ENCODE results near the gene ZNRD2.
"Not testable (repeated sequence)": the region's sequence is repeated elsewhere in the genome, so short reads cannot be mapped to it uniquely, and the experiment has no call there.

The ZNRD2 gene

DNA sequence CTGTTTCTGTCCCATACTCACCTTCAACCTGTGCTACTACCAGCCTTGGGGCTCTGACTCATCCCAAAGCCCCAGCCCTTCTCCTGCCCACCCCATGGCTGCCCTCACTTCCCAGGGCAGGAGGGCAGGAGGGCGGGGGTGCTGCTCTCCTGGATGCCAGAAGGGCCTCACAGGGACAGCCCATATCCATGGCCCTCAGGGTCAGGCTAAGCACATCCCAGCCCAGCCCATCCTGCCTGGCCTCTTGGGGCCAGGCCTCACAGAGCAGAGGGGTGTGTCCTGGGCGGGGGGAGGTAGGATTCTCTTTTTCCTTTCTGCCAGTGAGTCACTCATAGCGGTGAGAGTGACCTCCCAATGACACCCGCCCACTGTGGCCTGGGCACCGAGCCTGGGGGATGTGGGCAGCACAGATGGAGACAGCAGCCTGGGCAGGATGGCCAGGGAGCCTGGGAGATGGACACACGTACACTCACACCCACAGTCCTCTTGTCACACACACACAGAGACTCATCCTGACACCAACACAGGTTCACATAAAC is 14.5 kb upstream of the ZNRD2 start:
- DNase-seq (ENCODE audit: low read depth): no peak

DNA sequence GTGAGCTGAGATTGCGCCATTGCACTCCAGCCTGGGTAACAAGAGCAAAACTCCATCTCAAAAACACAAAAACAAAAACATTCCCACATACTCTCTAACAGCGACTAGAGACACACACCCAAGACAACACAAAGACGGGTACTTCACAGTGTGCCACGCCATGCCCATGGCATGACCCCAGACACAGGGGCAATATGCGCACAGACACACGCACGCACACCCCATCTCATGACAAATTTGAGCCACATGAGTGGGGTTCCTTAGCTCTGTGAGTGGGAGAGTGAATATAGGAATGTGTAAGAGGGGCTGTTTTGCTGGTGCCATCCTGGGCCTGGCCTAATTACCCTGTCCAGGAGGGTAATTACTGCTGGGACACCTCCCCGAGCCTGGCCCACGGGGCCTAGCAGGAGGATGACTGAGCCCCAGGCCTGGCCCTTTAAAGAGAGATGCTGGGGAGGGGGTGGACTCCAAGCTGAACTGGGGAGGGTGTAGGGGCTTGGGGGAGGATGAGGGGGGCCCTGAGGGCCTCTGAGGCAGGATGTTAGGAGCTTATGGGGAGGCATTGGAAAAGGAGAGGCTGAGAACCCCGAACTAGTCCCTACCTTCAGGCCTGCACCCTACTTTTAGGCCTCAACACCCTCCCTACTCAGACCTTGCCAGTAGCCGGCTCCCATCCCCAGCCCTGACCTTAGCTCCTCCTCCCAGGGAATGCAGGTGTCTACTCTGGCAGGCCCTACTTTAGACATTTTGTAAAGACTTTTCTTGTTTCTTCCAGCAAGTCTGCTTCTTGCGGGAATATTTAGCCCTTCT is 13.6 kb upstream of the ZNRD2 start:
- no peak for DNase-seq (ENCODE audit: low read depth)

DNA sequence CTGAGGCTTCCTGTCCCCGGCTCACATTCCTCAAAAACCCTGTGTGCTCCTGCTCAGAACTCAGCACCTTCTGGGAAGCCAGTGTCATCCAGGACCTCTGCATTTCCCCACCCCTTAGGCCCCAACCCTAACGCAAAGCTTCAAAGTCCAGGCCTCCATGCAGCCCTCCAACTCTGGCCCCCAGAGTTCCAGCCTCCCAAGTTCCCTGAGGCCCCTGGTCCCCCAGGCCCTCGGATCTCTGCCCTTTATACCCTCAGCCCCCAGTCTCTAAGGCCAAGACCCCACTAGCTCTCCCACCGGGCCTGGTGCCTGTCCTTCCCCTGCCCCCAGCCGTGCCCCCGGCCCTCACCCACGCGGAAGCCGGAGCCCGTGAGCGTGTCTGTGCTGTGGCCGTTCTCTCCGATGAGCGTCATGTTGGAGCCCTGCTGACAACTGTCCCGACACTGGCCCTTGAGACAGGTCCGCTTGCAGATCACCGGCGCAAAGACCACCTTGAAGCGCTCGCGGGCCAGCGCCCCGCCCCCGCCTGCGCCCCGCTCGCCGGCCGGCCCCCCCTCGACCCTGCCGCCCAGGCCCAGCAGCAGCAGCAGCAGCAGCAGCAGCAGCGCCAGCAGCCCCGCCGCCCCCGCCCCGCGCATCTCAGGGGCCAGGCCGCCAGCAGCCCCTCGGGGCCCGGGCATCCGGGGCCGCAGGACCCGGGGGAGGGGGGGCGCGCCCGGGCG is 12.8 kb upstream of the ZNRD2 start:
- DNase-seq (ENCODE audit: low read depth): no peak

DNA sequence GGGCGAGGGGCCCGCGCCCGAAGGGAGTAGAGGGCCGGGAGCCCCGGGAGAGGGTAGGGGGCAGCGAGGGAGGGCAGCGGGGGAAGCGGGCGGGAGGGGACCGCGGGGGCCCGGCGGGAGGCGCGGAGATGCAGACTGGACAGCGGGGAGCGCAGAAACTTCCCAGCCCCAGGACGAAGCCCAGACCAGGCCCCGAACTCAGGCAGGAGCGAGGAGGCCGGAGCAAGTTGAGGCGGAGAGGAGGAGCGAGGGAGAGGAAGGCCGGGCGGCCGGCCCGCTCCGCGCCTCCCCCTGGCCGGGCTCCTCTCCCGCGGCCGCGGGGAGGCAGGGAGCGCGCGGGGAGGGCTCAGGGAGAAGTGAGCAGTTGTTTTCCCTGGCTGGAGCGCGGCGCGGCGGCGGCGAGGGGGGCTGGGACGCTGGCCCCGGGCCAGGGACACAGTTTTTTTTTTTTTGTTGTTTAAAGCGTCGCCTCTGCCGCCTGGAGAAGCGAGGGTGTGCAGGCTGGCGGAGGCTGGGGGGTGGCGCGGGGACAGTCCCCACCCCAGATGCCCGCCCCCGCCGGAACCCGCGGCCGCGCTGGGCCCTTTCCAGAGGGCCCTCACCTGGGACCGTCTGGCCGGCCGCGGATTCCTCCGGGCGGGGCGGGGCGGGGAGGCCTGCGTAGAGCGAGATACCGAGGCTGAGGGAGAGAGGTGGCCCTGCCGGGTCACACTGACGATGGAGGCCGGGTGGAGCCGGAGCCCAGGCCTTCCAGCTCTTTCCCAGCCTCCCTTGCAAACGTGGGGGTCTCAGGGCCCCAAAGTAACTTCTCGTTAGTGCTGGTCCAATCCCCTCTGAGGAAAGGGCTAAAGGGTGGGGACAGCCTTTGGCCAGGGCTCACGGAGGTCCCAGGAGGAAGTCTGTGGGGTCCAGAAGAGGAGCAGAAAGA is 12.0 kb upstream of the ZNRD2 start, which contains the start of gene LTBP3:
Gene LTBP3 (minus strand): TSS at position 358 of the 928 bp plus-strand sequence. CDS start 400 bp downstream, outside the sequence.
- DNase-seq (ENCODE audit: low read depth): no peak

DNA sequence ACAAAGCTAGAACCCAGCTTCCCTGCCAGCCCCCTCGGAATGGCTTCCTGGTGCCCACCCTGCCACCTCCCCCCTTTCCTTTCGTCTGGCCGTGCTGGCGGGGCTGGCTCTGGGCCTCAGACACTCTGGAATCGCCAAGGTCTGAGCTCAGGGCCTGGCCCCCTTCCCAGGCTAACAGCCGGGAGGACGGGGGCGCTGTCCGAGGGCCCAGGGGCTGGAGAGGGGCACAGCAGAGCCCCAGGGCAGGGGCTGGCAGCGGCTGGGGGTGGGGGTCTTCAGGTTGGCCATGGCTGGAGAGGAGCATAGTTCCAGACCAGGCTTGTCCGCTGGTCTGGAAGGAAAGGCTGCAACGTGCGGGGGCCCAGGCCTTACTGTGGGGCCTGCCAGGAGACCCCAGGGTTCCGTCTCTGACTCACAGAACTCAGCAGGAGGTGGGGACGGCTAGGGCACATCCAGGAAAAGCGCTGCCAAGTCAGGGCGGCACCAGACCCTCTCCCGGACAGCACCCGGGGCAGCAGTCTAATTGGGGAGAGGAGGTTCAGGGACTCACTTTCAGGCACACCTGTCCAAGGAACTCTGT is 11.3 kb upstream of the ZNRD2 start:
- no peak for DNase-seq (ENCODE audit: low read depth)

DNA sequence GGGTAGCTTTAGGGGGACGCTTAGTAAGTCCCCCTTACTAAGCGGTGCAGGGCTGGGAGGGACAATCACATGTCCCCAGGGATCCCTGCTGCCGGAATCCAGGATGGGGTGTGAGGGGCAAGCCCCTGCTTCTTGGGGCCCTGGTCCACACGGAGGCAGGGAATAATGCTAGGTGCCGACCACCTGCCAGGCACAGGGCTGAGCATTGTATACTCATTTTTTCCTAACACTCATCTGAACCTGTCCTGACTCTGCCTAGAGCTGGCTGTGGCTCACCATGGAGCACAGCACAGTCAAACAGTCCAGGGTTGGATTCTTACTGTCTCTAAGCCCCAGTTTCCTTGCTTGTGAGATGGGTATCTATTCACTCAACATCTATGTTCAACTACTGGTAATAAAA is 10.7 kb upstream of the ZNRD2 start:
- DNase-seq (ENCODE audit: low read depth): no peak

DNA sequence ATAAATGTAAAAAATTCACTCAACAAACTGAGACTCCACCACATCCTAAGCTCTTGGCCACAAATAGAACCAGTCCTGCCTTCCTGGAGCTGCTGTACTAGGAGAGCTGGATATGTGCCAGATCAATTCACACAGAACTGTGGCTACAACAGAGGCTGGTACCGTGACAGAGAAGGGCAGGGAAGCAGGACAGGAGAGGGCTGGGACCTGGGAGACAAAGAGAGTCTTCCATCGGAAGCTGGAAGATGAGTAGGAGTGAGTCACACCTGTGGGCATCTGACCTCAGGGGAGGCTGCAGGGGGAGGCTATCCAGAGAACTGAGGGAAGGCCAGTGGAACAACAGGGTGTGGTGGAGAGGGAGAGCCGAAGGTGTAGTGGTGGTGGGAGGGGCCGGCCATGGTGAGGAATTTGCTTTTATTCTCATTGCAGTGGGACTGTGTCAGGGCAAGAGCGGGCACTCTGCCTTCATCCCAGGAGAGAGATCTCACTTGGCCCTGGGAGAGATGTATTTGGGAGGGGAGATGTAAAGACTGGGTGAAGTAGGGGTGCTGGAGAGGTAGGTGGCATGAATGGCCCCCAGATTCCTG is 10.2 kb upstream of the ZNRD2 start:
- DNase-seq (ENCODE audit: low read depth): no peak

DNA sequence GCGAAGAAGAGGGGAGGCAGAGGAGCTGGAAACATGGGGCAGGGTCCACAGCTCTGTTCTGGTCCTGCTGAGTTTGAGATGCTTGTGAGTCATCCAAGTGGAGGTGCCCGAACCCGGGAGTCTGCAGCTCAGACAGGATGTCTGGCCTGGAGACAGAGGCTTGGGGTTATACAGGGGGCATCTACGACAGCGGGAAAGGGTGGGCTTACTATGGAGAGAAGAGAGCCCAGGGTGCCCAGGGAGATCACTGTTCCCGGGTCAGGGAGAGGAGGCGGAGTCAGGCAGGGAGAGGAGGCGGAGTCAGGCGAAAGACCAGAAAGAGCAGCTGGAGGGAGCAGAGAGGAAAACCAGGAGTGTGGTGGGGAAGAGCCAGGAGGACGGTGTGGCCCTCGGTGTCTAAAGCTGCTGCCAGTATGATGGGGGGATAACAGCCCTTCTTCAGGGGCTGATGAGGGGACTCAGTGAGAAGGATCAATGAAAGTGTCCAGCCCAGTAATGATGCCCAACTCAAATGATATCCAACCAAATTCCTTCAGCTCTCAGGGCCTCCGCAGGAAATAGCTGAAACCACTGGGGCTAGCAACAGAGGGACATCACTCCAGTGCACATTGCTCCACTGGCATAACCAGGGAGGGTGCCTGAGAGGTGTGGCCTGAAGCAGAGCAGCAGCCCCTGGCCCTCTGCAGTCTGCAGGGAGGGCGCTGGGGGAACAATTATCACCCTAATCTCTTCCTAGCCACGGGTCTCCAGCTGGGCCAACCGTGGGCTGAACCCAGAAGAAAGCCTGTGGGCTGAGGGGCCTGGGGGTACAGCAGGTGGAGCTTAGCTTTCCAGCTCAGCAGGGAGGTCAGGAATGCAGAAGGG is 9.5 kb upstream of the ZNRD2 start:
- DNase-seq (ENCODE audit: low read depth): no peak

DNA sequence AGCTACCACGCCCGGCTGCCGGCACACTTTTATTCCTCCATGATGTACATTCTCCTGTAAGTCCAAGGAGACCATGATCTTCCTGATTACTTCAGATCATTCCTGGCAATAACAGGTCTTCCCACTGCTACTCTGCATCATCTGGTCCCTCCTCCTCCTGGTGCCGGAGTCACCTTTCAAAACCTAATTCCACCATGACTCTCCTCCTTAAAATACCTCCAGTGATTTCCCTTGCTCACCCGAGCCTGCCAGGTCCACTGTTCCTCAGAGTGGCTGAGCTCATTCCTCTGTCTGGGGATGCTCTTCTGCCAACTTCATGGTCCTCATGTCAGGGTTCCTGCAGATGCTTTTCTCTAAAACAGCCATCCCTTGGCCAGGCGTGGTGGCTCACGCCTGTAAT is 8.3 kb upstream of the ZNRD2 start:
- no peak for DNase-seq (ENCODE audit: low read depth)

DNA sequence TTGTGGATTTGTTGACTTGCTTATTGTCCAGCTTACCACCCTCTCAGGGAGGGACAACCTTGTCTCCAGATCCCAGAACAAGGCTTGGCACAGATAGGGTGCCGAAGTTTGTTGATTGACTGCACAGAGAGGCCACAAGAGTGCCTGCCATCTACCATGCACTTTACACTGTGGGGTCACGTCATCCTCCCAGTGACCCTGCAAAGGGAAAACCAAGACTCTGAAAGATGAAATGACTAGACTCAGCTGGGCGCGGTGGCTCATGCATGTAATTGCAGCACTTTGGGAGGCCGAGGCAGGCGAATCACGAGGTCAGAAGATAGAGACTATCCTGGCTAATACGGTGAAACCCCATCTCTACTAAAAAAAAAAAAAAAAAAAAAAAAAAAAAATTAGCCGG is 7.5 kb upstream of the ZNRD2 start:
- no peak for DNase-seq (ENCODE audit: low read depth)

DNA sequence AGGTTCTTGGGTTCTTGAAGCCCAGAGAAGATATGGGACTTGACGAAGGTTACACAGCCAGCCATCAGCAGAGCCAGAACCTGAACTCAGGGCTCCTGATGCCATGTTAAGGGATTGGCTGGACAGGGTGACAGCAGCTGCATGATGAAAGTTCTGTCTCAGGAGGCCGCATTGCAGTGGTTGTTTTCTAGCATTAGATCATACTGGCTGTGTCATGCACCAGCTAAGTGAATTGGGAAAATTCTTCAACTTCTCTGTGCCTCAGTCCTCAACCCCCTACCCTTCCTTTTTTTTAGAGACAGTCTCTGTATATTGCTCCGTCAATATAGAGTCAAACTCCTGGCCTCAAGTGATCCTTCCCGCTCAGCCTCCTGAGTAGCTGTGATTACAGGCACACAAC is 6.7 kb upstream of the ZNRD2 start:
- no peak for DNase-seq (ENCODE audit: low read depth)

DNA sequence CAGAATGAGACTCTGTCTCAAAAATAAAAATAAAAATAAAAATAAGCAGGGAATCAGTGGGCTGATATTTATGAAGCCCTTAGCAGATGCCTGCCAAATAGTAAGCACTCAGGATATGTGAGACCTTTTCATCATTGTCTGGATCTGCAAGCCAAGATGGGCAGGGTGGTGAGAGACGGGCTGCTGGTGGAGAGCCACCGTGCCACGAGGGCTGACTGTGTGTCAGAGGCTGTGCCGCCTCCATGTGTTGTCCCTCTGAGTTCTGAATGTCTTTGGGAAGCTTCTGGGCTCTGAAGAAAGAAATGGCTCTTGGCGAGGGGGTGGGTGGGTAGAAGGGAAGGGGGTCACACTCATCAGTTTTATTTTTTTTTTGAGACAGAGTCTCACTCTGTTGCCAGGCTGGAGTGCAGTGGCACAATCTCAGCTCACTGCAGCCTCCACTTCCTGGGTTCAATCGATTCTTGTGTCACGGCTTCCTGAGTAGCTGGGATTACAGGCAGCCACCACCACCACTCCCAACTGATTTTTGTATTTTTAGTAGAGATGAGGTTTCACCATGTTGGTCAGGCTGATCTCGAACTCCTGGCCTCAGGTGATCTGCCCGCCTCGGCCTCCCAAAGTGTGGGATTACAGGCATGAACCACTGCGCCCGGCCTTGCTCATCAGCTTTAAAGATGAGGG is 5.3 kb upstream of the ZNRD2 start:
- not testable (repeated sequence) for DNase-seq (ENCODE audit: low read depth)

DNA sequence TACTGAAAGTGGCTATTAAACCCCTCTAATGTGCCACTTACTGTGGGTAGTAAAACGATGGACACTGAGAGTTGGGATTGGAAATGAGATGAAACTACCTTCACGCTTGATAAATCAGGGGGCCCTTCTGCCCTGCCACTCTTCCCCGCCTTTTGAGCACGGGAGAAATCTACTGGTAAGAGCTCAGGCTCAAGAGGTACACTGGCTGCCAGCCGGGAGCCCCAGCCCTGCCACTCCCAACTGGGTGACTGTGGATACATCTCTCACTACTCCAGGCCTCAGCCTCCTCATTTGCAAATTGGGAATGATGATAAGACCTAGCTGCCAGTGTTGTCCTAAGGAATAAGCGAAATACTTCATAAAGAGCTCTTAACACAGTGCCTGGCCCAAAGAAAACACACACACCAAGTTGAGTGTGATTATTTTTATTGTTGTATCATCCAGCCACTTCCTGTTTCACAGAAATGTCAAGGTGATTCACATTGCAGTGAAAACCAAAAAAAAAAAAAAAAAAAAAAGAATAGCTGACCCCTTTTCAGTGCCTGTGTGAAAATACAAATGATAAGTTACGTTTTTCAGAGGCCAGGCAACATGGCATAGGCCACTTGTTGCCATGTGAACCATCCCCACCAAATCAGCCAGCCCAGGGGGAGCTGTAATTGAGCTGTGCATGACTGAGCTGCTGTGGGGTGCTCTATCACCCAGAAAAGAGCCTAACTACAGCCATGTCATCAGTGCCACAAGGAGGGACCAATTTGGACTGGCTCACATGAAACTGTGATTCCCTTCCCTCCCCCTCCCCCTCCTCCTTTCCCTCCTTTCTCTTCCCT is 4.4 kb upstream of the ZNRD2 start:
- no peak for DNase-seq (ENCODE audit: low read depth)

DNA sequence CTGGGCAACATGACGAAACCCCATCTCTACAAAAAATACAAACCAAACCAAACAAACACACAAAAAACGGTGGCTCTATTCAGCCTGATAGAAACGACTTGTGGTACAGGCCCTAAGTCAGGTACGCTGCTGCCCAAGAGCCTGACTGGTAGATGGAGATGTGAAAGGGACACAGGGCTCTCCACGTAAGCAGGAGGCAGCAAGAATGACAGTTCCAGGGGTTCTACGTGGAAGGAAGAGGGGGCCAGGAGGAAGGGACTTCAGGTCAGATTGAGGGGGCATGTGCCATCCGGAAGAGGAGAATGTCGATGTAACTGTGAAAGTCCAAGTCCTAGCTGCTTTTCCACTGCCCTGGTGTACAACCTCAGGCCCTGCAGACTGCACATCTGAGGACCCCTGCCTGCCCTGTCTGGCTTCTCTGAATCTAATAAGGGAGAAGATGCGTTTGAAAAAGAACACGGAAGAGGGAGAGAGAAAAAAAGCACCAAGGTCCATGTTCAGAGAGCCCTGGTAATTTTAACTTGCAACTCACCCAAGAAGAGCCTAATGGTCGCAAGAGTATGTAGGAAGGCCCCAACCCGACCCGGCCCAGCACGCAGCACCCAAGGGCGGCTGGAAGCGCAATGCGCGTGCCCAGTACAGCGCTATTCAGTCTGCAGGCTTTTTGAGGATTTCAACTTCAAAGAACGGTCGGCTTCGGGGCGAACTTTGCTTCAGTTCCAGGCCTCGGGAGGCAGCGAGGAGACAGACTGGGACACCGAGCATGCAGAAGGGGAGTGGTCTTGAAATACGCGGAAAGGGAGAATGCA is 909 bp upstream of the ZNRD2 start:
- DNase-seq (ENCODE audit: low read depth): no peak

DNA sequence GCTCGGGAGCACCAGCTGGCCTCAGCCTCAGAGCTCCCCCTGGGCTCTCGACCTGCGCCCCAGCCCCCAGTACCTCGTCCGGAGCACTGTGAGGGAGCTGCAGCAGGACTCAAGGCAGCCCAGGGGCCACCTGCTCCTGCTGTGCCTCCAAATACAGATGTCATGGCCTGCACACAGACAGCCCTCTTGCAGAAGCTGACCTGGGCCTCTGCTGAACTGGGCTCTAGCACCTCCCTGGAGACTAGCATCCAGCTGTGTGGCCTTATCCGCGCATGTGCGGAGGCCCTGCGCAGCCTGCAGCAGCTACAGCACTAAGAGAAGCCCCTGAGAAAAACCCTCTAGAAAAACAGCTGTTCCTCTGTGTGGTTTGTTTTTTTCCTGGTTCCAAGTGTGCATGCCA is 1.1 kb downstream of the ZNRD2 start:
- no peak for DNase-seq (ENCODE audit: low read depth)

DNA sequence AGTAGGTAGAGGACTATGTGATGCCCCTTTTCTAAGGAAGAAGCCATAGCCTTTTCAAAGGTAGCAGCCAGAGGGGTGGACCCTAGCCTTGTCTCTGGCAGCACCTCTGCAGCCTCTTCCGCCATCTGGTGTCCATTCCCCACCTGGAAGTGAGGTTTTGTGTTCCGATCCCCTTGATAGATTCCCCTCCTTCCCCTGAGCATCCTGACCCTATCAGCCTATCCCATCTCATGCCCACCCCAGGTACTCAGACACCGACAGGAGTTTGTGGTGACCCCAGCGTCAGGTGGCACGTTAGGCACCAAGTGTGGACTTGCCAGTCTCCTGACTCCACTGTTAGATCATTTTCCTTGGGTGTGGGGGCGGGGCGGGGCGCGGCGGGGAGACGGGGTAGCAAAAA is 1.7 kb downstream of the ZNRD2 start:
- no peak for DNase-seq (ENCODE audit: low read depth)

DNA sequence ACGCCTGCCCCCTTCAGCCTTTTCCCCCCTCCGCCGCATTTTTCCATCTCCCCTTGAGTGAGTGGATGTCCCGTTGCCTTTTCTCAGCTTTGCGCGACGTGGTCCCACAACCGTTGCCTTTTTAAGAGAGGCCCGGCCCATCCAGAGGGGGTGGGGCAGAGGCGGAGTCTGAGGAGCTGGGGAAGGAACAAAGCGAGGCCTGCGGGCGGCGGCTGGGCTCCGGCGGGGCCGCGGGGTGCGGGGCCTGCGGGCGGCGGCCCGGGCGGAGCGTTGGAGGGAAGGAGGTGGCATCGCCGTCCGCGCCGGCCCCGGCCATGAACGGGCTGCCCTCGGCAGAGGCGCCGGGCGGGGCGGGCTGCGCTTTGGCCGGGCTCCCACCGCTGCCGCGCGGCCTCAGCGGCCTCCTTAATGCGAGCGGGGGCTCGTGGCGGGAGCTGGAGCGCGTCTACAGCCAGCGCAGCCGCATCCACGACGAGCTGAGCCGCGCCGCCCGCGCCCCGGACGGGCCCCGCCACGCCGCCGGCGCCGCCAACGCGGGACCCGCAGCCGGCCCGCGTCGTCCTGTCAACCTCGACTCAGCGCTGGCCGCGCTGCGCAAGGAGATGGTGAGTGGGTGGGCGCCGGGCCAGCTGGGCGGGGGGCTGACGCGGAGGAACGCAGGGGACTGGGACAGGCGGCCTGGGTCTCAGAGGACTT is 2.2 kb downstream of the ZNRD2 start, which contains the start of gene FAM89B:
Gene FAM89B (plus strand): TSS at position 183 of the 696 bp plus-strand sequence. CDS start 132 bp downstream, at position 315.
- peak; percentile 84 for DNase-seq (ENCODE audit: low read depth)
